Measurements from ENCODE around the gene ERVK3-1. TPM values are rescaled to one million over a fixed set of nuclear protein-coding genes. Genes with fewer than 3 reads are reported as not detected.

ERVK3-1 gene
- total and polyA plus RNA-seq, 2 experiments from 2014 or later: 57.9 to 71.7 TPM

GRCh38 chr19:58354478-58355030, 49.4 kb downstream of the ERVK3-1 start:
- no peak for DNase-seq (ENCODE audit: low spot score)
- Histone ChIP-seq H3K36me3 (replicated peaks; ENCODE audit: insufficient read depth, low read depth) (no peaks in the 10 kb centered on the region), H3K9me3 (ENCODE audit: low read depth) (no peaks in the 10 kb centered on the region), H3K79me2 (no peaks in the 10 kb centered on the region), H3K9me2 (replicated peaks; ENCODE audit: insufficient read depth) (no peaks in the 10 kb centered on the region), H3K4me1 (ENCODE audit: insufficient read depth) (no peaks in the 10 kb centered on the region), H3K27me3 (no peaks in the 10 kb centered on the region), H3K4me2 (no peak overlapping the region), H4K20me1 (ENCODE audit: insufficient read depth, poor library complexity, severe bottlenecking) (no peaks in the 10 kb centered on the region), H3K4me3 (no peak overlapping the region), H2AFZ (no peak overlapping the region), H3K27ac (no peak overlapping the region)
- WGBS (ENCODE audit: low lambda C conversion rate, missing lambda C conversion rate): 92% methylated on average over 6 of the region's 6 CpGs
- no peak for TF ChIP-seq EZH2phosphoT487 (IDR thresholded peaks at IDR 0.05; ENCODE audit: low read depth, severe bottlenecking, unreplicated experiment)
- TF ChIP-seq CTCF (IDR thresholded peaks at IDR 0.05; ENCODE audit: poor library complexity): no peak
- no peak for TF ChIP-seq EZH2 (IDR thresholded peaks at IDR 0.05; ENCODE audit: borderline replicate concordance)

GRCh38 chr19:58355215-58355796, 50.1 kb downstream of the ERVK3-1 start:
- Histone ChIP-seq H4K20me1 (ENCODE audit: insufficient read depth, poor library complexity, severe bottlenecking) (no peaks in the 10 kb centered on the region), H2AFZ (no peak overlapping the region), H3K4me2 (no peak overlapping the region), H3K4me1 (ENCODE audit: insufficient read depth) (no peaks in the 10 kb centered on the region), H3K79me2 (no peaks in the 10 kb centered on the region), H3K27ac (no peak overlapping the region), H3K27me3 (no peaks in the 10 kb centered on the region), H3K9me3 (ENCODE audit: low read depth) (no peaks in the 10 kb centered on the region), H3K4me3 (no peak overlapping the region), H3K36me3 (replicated peaks; ENCODE audit: insufficient read depth, low read depth) (no peaks in the 10 kb centered on the region), H3K9me2 (replicated peaks; ENCODE audit: insufficient read depth) (no peaks in the 10 kb centered on the region)
- no peak for DNase-seq (ENCODE audit: low spot score)
- 93% methylated on average over 10 of the region's 10 CpGs for WGBS (ENCODE audit: low lambda C conversion rate, missing lambda C conversion rate)
- no peak for TF ChIP-seq EZH2phosphoT487 (IDR thresholded peaks at IDR 0.05; ENCODE audit: low read depth, severe bottlenecking, unreplicated experiment)
- TF ChIP-seq CTCF (IDR thresholded peaks at IDR 0.05; ENCODE audit: poor library complexity): no peak
- no peak for TF ChIP-seq EZH2 (IDR thresholded peaks at IDR 0.05; ENCODE audit: borderline replicate concordance)

- WGBS (ENCODE audit: low lambda C conversion rate, missing lambda C conversion rate): 99% methylated on average over 88 of the region's 94 CpGs
- Histone ChIP-seq H2AFZ (no peak overlapping the region), H3K4me1 (ENCODE audit: insufficient read depth) (no peaks in the 10 kb centered on the region), H3K79me2 (peaks cover 2% of the 10 kb centered on the region), H3K9me3 (ENCODE audit: low read depth) (no peaks in the 10 kb centered on the region), H3K36me3 (replicated peaks; ENCODE audit: insufficient read depth, low read depth) (no peaks in the 10 kb centered on the region), H3K4me2 (no peak overlapping the region), H3K27me3 (no peaks in the 10 kb centered on the region), H3K9me2 (replicated peaks; ENCODE audit: insufficient read depth) (no peaks in the 10 kb centered on the region), H3K27ac (no peak overlapping the region), H3K4me3 (no peak overlapping the region), H4K20me1 (ENCODE audit: insufficient read depth, poor library complexity, severe bottlenecking) (no peaks in the 10 kb centered on the region)
- no peak for DNase-seq (ENCODE audit: low spot score)
- TF ChIP-seq EZH2 (IDR thresholded peaks at IDR 0.05; ENCODE audit: borderline replicate concordance) (no peak), CTCF (IDR thresholded peaks at IDR 0.05; ENCODE audit: poor library complexity) (no peak), EZH2phosphoT487 (IDR thresholded peaks at IDR 0.05; ENCODE audit: low read depth, severe bottlenecking, unreplicated experiment) (no peak)
These were observed 51.0 kb downstream of the ERVK3-1 start for GRCh38 chr19:58355908-58356765.
